HEK293T (cell line): ENCODE data around the gene PALLD.

Source experiments
- BHLHE40 ChIP-seq: fragments of 450-650 bp; IDR thresholded peaks from 2 replicates; pipeline ENCODE4 v1.6.1; 2016; ENCODE audit warnings: mild to moderate bottlenecking, moderate library complexity, borderline replicate concordance
- FOXK2 ChIP-seq: fragments of 450-650 bp; IDR thresholded peaks from 2 replicates; pipeline ENCODE4 v1.6.1; 2016; ENCODE audit warnings: mild to moderate bottlenecking
- SUZ12 ChIP-seq: fragments of 450-650 bp; IDR thresholded peaks from 2 replicates; pipeline ENCODE4 v1.6.1; 2016; ENCODE audit warnings: mild to moderate bottlenecking
- ZNF384 ChIP-seq: fragments of 450-650 bp; IDR thresholded peaks from 2 replicates; pipeline ENCODE4 v1.6.1; 2016

- TF ChIP-seq SUZ12: no peak
- TF ChIP-seq BHLHE40: no peak
- no peak for TF ChIP-seq ZNF384
- TF ChIP-seq FOXK2: no peak
Measured at GRCh38 chr4:168696280-168696679, 199.4 kb downstream of the PALLD start.
